Activated CD8-positive, alpha-beta memory T cell treated with anti-CD3 and anti-CD28 coated beads for 36 hours (primary cell): ENCODE results near the gene CRYGN. TPM values are rescaled to one million over a fixed set of nuclear protein-coding genes. Genes with fewer than 3 reads are reported as not detected.

Experiments
- CTCF ChIA-PET: fragments of 350-600 bp; sonication (Branson Sonifier 250); formaldehyde crosslinking; loops from one replicate; lab custom pipeline; 2021; ENCODE audit warnings: antibody characterized with exemption; lab: Charles Lee
- POLR2A ChIA-PET: fragments of 350-600 bp; sonication (Branson Sonifier 250); formaldehyde crosslinking; loops from one replicate; lab custom pipeline; 2021; ENCODE audit warnings: antibody characterized with exemption; lab: Charles Lee
- total RNA-seq, 2 experiments: library from RNA; stranded (reverse); gene quantifications; one replicate each; pipeline ENCODE4 v1.2.3, GENCODE V29; 2021

The CRYGN gene
- total RNA-seq, 2 experiments from 2014 or later, result not detected

DNA sequence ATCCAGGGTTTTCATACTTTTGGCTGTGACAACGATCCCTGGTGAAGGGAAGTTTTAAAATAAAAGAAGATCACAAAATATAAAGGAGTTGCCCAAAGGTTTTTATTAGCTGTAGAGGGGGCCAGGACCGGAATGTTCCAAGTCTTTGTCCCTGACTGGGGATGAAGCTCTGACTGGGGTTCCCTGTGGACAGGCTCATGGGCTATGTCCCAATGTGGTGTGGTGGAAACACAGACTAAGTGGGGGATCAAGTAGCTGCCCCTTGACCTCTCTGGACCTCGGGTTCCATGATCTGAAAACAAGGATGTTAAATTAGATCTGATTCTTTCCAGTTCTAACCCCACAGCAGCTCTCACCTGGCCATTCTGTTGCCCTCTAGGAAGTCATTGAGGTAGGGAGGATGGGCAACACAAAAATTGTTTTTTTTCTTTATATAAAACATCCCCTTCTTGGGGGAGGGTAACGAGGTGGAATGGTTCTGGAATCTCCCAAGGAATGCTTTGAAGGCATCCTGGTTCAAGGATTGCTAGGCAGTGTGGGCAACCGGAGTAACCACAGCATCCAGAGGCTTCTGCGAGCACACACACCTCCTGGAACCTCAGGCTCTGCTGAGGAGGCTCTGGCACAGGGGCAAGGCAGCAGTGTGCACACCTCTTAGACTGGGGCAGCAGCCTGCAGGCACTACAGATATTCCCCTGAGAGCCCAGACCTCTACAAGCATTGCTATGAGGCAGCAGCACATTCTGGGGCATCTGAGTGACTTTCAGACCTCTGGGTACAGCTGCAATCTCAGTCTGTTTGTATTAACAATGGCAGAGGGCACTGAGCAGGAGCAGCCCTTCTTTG is 21.4 kb upstream of the CRYGN start:
- ChIA-PET POLR2A (no interaction called here), CTCF (interaction anchor here (2.2 kb wide), 1 partner anchor 12 kb away, joined by 8 read pairs; no protein-coding TSS in a partner anchor)

- ChIA-PET POLR2A (no interaction called here), CTCF (interaction anchor here (2.2 kb wide), 1 partner anchor 11 kb away, joined by 8 read pairs; no protein-coding TSS in a partner anchor)
Observed at GRCh38 chr7:151460474-151460855, 20.5 kb upstream of the CRYGN start.

DNA sequence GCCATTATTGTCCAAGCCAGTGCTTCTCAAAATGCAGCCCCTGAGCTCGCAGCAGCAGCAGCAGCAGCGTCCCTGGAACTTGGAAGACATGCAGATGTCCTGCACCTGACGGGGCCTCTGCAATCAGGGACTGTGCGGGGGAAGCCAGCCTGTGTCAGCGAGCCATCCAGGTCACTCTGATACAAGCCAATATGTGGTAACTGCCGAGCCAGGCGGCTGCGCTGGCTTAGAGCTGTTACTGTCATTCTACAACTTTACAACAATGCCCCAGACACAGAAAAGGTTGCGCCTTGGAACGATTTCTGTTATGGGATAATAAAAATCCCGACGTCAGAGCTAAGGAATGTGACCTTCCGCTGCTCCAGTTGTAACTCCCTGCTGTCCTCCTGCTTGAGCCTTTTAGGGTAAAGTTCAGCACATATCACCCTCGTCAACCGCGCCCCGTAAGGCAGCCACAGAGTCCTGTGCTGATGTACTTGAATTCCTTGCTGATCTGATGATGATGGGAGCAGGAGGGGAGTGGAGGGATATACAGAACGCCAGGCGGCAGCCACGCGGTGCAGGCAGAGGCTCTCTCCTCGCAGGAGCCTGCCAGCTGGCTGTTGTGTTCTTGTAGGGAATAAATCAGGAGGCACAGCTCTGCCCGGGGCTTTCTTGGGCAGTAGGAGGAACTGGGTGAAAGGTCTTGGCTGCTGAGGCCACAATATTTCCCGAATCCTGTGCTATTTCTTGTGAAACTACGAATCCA is 20.0 kb upstream of the CRYGN start:
- POLR2A ChIA-PET, result no interaction called here
- CTCF ChIA-PET, result interaction anchor here (2.2 kb wide), 1 partner anchor 10 kb away, joined by 8 read pairs; no protein-coding TSS in a partner anchor

- CTCF ChIA-PET, result no interaction called here
- POLR2A ChIA-PET, result no interaction called here
Observed at GRCh38 chr7:151457534-151457933, 17.6 kb upstream of the CRYGN start.

GRCh38 chr7:151456782-151457181 is 16.8 kb upstream of the CRYGN start:
- CTCF ChIA-PET, result no interaction called here
- POLR2A ChIA-PET, result no interaction called here

DNA sequence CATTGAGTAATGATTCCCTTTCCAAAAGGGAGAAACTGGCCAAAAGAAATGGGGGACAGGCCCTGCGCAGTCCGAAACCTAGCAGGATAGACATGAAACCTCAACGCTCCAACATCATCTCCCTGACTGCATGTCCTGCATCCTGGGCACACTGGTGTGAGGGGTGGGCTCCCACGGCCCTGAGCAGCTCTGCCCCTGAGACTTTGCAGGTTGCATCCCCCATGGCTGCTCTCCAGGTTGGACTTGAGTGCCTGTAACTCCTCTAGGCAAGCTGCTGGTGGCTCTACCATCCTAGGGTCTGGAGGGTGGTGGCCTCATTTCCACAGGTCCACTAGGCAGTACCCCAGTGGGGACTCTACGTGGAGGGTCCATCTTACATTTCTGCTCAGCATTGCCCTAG is 16.3 kb upstream of the CRYGN start:
- CTCF ChIA-PET, result no interaction called here
- POLR2A ChIA-PET, result no interaction called here

DNA sequence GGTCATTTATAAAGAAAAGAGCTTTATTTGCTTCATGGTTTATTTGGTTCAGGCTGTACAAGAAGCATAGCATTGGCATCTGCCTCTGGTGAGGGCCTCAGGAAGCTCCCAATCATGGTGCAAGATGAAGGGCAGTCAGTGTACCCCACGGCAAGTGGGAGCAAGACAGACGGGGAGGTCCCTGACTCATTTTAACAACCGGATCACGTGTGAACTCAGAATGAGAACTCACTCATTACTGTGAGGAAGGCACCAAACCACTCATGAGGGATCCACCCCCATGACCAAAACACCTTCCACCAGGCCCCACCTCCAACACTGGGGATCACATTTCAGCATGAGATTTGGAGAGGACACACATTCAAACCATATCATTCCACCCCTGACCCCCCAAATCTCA is 15.7 kb upstream of the CRYGN start:
- ChIA-PET POLR2A (no interaction called here), CTCF (no interaction called here)

GRCh38 chr7:151454932-151455530 is 15.1 kb upstream of the CRYGN start:
- POLR2A ChIA-PET, result no interaction called here
- CTCF ChIA-PET, result no interaction called here

- CTCF ChIA-PET, result no interaction called here
- POLR2A ChIA-PET, result no interaction called here
Observed at GRCh38 chr7:151454305-151454704, 14.4 kb upstream of the CRYGN start.

- ChIA-PET CTCF (interaction anchor here (1.1 to 7.0 kb wide), 2 partner anchors 86 to 104 kb away, joined by 4 to 64 read pairs; no protein-coding TSS in a partner anchor), POLR2A (no interaction called here)
Observed at GRCh38 chr7:151453326-151453791, 13.4 kb upstream of the CRYGN start.

GRCh38 chr7:151452680-151453325 is 12.9 kb upstream of the CRYGN start:
- ChIA-PET CTCF (interaction anchor here (1.1 to 7.0 kb wide), 2 partner anchors 85 to 105 kb away, joined by 4 to 64 read pairs; no protein-coding TSS in a partner anchor), POLR2A (no interaction called here)

DNA sequence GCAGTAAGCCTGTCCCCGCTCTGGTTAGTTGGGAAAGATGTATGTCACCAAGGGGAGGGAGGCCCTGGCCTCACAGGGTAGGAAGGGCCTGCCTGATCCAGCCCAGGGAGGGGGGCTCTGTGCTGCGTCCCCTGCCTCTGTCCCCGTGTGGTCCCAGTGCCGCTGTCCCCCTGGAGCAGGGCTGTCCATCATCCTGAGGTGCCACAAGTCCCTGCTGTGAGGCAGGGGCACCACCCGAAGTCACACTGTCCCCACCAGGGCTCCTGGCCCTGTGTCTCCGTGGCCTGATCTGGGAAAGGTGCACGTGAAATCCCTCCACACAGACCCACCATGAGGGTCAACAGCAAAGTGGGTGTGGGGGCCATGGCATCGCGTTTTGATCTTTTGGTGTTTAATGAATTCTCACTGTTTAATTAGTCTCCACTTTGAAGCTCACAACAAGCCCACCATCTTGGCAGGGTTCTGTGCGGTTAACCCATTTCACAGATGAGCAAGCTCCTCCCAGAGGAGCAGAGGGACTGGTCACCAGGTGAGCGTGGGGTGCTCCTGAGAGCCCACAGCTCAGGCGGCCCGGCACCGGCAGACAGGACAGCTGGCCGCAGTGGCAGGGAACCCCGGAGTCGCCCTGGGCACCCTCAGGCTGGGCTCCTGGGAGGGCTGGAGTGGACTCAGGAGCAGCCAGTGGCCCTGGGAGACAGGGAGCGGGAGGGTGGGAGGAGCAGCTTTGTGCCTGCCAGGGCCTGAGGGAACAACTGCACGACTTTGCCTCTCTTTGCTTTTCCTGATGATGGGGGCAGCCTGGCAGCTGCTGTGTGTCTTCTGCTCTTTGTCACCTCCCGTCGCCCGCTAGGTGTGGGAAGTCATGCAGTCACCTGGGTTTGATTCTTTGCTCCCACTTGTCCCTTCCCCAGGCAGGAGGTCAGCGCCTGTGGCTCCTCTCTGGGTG is 12.0 kb upstream of the CRYGN start:
- ChIA-PET CTCF (interaction anchor here (0.9 to 7.0 kb wide), 4 partner anchors 14 to 106 kb away, joined by 3 to 64 read pairs (median 4); no protein-coding TSS in a partner anchor), POLR2A (interaction anchor here (0.6 kb wide), 1 partner anchor 10 kb away, joined by 3 read pairs; no protein-coding TSS in a partner anchor)

- ChIA-PET CTCF (interaction anchor here (0.9 to 7.0 kb wide), 3 partner anchors 9 to 84 kb away, joined by 3 to 64 read pairs (median 8); no protein-coding TSS in a partner anchor), POLR2A (interaction anchor here (0.6 kb wide), 1 partner anchor 11 kb away, joined by 3 read pairs; no protein-coding TSS in a partner anchor)
Observed at GRCh38 chr7:151451156-151451555, 11.2 kb upstream of the CRYGN start.

GRCh38 chr7:151449990-151450389 is 10.0 kb upstream of the CRYGN start:
- ChIA-PET POLR2A (no interaction called here), CTCF (interaction anchor here (1.0 to 7.0 kb wide), 9 partner anchors 10 to 133 kb away, joined by 3 to 64 read pairs (median 8); no protein-coding TSS in a partner anchor)

GRCh38 chr7:151448261-151449252 is 8.6 kb upstream of the CRYGN start:
- CTCF ChIA-PET, result interaction anchor here (0.5 to 7.0 kb wide), 39 partner anchors 11 to 1044 kb away, joined by 3 to 64 read pairs (median 4); no protein-coding TSS in a partner anchor
- POLR2A ChIA-PET, result interaction anchor here (0.6 to 1.0 kb wide), 2 partner anchors 80 to 221 kb away, joined by 3 read pairs; no protein-coding TSS in a partner anchor

GRCh38 chr7:151447901-151448260 is 7.9 kb upstream of the CRYGN start:
- ChIA-PET CTCF (interaction anchor here (0.6 to 7.0 kb wide), 27 partner anchors 11 to 383 kb away, joined by 3 to 64 read pairs (median 4); no protein-coding TSS in a partner anchor), POLR2A (interaction anchor here (0.6 to 1.0 kb wide), 2 partner anchors 80 to 220 kb away, joined by 3 read pairs; no protein-coding TSS in a partner anchor)
